H1 (cell line): Measurements from ENCODE around the gene SLC9A3. TPM values are rescaled to one million over a fixed set of nuclear protein-coding genes. Genes with fewer than 3 reads are reported as not detected.

ENCODE experiments used
- CTCF ChIA-PET: fragments of 300-600 bp; sonication (Branson Sonifier 250); formaldehyde crosslinking; loops from one replicate; lab custom pipeline; 2021; ENCODE audit not compliant: partially characterized antibody; lab: Charles Lee
- POLR2A ChIA-PET: fragments of 300-600 bp; sonication (Branson Sonifier 250); formaldehyde crosslinking; loops from one replicate; lab custom pipeline; 2021; ENCODE audit warnings: inconsistent platforms; ENCODE audit not compliant: partially characterized antibody; lab: Charles Lee
- DNase-seq, 2 experiments: peaks; one replicate each; pipeline versions ENCODE4 v3.0.0 to v3.0.0-alpha.2; 2010 to 2022; ENCODE audit warnings: low spot score in 2 of 2, low read depth in 1 of 2, mixed read lengths in 1 of 2
- FAIRE-seq: peaks from 2 replicates; lab custom pipeline; 2011; peaks lifted over from hg19 to GRCh38; lab: Jason Lieb, UNC
- H2AFZ ChIP-seq: 2 replicates; pipeline ENCODE4 v1.8.1; 2012; ENCODE audit warnings: low read length, inconsistent platforms
- H2AK5ac ChIP-seq: 2 replicates; pipeline ENCODE4 v1.6.1; 2013; ENCODE audit warnings: low read depth, low read length
- H2BK120ac ChIP-seq: replicated peaks from 2 replicates; pipeline ENCODE3; 2013; ENCODE audit warnings: low read depth, low read length, inconsistent platforms
- H2BK12ac ChIP-seq: 2 replicates; pipeline ENCODE4 v1.6.1; 2013; ENCODE audit warnings: low read depth, low read length
- H2BK15ac ChIP-seq: 2 replicates; pipeline ENCODE4 v1.6.1; 2013; ENCODE audit warnings: low read length
- H2BK20ac ChIP-seq: 2 replicates; pipeline ENCODE4 v1.6.1; 2013; ENCODE audit warnings: low read length
- H2BK5ac ChIP-seq: 2 replicates; pipeline ENCODE4 v1.6.1; 2013; ENCODE audit warnings: low read depth, low read length
- H3K14ac ChIP-seq: 2 replicates; pipeline ENCODE4 v1.6.1; 2013; ENCODE audit warnings: inconsistent platforms; ENCODE audit not compliant: insufficient read length
- H3K18ac ChIP-seq: 2 replicates; pipeline ENCODE4 v1.6.1; 2013; ENCODE audit warnings: low read length; ENCODE audit errors: extremely low read depth
- H3K23ac ChIP-seq: 2 replicates; pipeline ENCODE4 v1.6.1; 2013; ENCODE audit warnings: inconsistent platforms; ENCODE audit not compliant: insufficient read length
- H3K23me2 ChIP-seq: 2 replicates; pipeline ENCODE4 v1.6.1; 2013; ENCODE audit warnings: low read depth, low read length
- H3K27ac ChIP-seq: 2 replicates; pipeline ENCODE4 v1.6.1; 2011; ENCODE audit warnings: low read depth, low read length, inconsistent platforms
- H3K27me3 ChIP-seq, 4 experiments: replicated peaks in 1 of 4; 1 replicate in 1 of 4; 2 replicates in 3 of 4; pipeline versions ENCODE4 v1.6.1 to v1.8.1; 2011 to 2013; ENCODE audit warnings: low read length in 3 of 4, mild to moderate bottlenecking in 3 of 4, inconsistent platforms in 2 of 4, mixed read lengths in 2 of 4, moderate library complexity in 1 of 4; ENCODE audit not compliant: control insufficient read depth in 3 of 4, insufficient read depth in 3 of 4; ENCODE audit errors: extremely low read depth in 1 of 4
- H3K36me3 ChIP-seq, 4 experiments: 2 replicates each; pipeline versions ENCODE4 v1.6.1 to v1.8.1; 2011 to 2013; ENCODE audit warnings: mild to moderate bottlenecking in 4 of 4, low read length in 3 of 4, moderate library complexity in 2 of 4, control low read depth in 1 of 4, inconsistent platforms in 1 of 4; ENCODE audit not compliant: insufficient read depth in 4 of 4, control insufficient read depth in 2 of 4
- H3K4ac ChIP-seq: replicated peaks from 2 replicates; pipeline ENCODE3; 2013; ENCODE audit warnings: low read length, low read depth, mixed read lengths, inconsistent platforms; ENCODE audit not compliant: insufficient read length
- H3K4me1 ChIP-seq, 4 experiments: replicated peaks in 1 of 4; 1 replicate in 1 of 4; 2 replicates in 3 of 4; pipeline versions ENCODE4 v1.6.1 to v1.8.1; 2011 to 2013; ENCODE audit warnings: low read length in 3 of 4, inconsistent platforms in 2 of 4, mixed read lengths in 1 of 4; ENCODE audit not compliant: insufficient read depth in 4 of 4, control insufficient read depth in 3 of 4
- H3K4me2 ChIP-seq, 2 experiments: 2 replicates each; pipeline versions ENCODE4 v1.6.1 to v1.8.1; 2011 to 2013; ENCODE audit warnings: low read depth in 2 of 2, low read length in 2 of 2, control low read depth in 1 of 2, inconsistent platforms in 1 of 2, mild to moderate bottlenecking in 1 of 2; ENCODE audit not compliant: insufficient read depth in 1 of 2
- H3K4me3 ChIP-seq, 4 experiments: fragments of 200-600, 300-600 bp in 1 of 4; sonication (generic), shearing (Covaris generic), sonication (Bioruptor Twin) in 1 of 4; 2 replicates each; pipeline versions ENCODE4 v1.5.1 to v1.8.1; 2011 to 2016; ENCODE audit warnings: low read length in 4 of 4, low read depth in 3 of 4, control low read depth in 2 of 4, inconsistent platforms in 2 of 4, mild to moderate bottlenecking in 2 of 4, mixed read lengths in 1 of 4, moderate library complexity in 1 of 4; ENCODE audit not compliant: insufficient read depth in 2 of 4; ENCODE audit errors: extremely low read depth in 1 of 4
- H3K56ac ChIP-seq: replicated peaks from 2 replicates; pipeline ENCODE3; 2013; ENCODE audit warnings: low read depth, mild to moderate bottlenecking, mixed read lengths, low read length, inconsistent platforms; ENCODE audit not compliant: insufficient read length
- H3K79me1 ChIP-seq: 2 replicates; pipeline ENCODE4 v1.6.1; 2013; ENCODE audit warnings: low read depth, low read length, control low read depth
- H3K79me2 ChIP-seq, 2 experiments: 2 replicates each; pipeline versions ENCODE4 v1.6.1 to v1.8.1; 2012 to 2013; ENCODE audit warnings: low read length in 2 of 2, mild to moderate bottlenecking in 2 of 2, inconsistent platforms in 1 of 2; ENCODE audit not compliant: insufficient read depth in 2 of 2, control insufficient read depth in 1 of 2
- H3K9ac ChIP-seq, 4 experiments: replicated peaks in 1 of 4; 1 replicate in 1 of 4; 2 replicates in 3 of 4; pipeline versions ENCODE4 v1.6.1 to v1.8.1; 2011 to 2013; ENCODE audit warnings: low read depth in 3 of 4, low read length in 3 of 4, control low read depth in 2 of 4, mild to moderate bottlenecking in 2 of 4, moderate library complexity in 2 of 4, inconsistent platforms in 1 of 4; ENCODE audit errors: extremely low read depth in 1 of 4
- H3K9me3 ChIP-seq, 2 experiments: 2 replicates each; pipeline versions ENCODE4 v1.6.1 to v1.8.1; 2012 to 2013; ENCODE audit warnings: mild to moderate bottlenecking in 2 of 2, moderate library complexity in 2 of 2, control low read depth in 1 of 2, inconsistent platforms in 1 of 2, low read depth in 1 of 2, low read length in 1 of 2, mixed read lengths in 1 of 2; ENCODE audit not compliant: insufficient read depth in 2 of 2
- H4K20me1 ChIP-seq, 2 experiments: replicated peaks in 1 of 2; 2 replicates each; pipeline versions ENCODE3 to v1.8.1; 2011 to 2013; ENCODE audit warnings: inconsistent platforms in 2 of 2, low read length in 2 of 2, mild to moderate bottlenecking in 1 of 2; ENCODE audit not compliant: insufficient read depth in 2 of 2, control insufficient read depth in 1 of 2
- H4K5ac ChIP-seq: 2 replicates; pipeline ENCODE4 v1.6.1; 2013; ENCODE audit warnings: low read length, low read depth, mixed read lengths, inconsistent platforms; ENCODE audit not compliant: insufficient read length
- H4K8ac ChIP-seq: 2 replicates; pipeline ENCODE4 v1.8.0; 2013; ENCODE audit warnings: mild to moderate bottlenecking, moderate library complexity, low read length, inconsistent platforms; ENCODE audit not compliant: insufficient read depth; ENCODE audit errors: extremely low read depth
- H4K91ac ChIP-seq: replicated peaks from 2 replicates; pipeline ENCODE3; 2013; ENCODE audit warnings: low read length, mixed read lengths, inconsistent platforms; ENCODE audit not compliant: insufficient read length
- BCL11A ChIP-seq, 2 experiments: IDR thresholded peaks; one replicate each; pipeline ENCODE4 v1.6.1; 2011; ENCODE audit warnings: low read depth in 2 of 2, low read length in 2 of 2, mild to moderate bottlenecking in 2 of 2
- CBX8 ChIP-seq: fragments of 300-800, 300-1000 bp; sonication (generic); IDR thresholded peaks from 2 replicates; pipeline ENCODE4 v1.7.1; 2016; ENCODE audit warnings: low read depth, low read length, borderline replicate concordance
- EP300 ChIP-seq, 2 experiments: IDR thresholded peaks; 1 replicate in 1 of 2; 2 replicates in 1 of 2; pipeline ENCODE4 v1.6.1; 2011 to 2012; ENCODE audit warnings: low read depth in 2 of 2, low read length in 2 of 2, mild to moderate bottlenecking in 2 of 2, borderline replicate concordance in 1 of 2, inconsistent platforms in 1 of 2, moderate library complexity in 1 of 2
- HDAC6 ChIP-seq: IDR thresholded peaks from one replicate; pipeline ENCODE4 v1.7.1; 2012; ENCODE audit warnings: low read depth, mild to moderate bottlenecking, inconsistent platforms, low read length, moderate library complexity
- JUND ChIP-seq: IDR thresholded peaks from 2 replicates; pipeline ENCODE4 v1.6.1; 2011; ENCODE audit warnings: mild to moderate bottlenecking, improper control_type of control experiment, low read length
- POLR2A ChIP-seq, 2 experiments: IDR thresholded peaks; 1 replicate in 1 of 2; 2 replicates in 1 of 2; pipeline ENCODE4 v1.6.1; 2011; ENCODE audit warnings: low read depth in 2 of 2, low read length in 2 of 2, mild to moderate bottlenecking in 2 of 2; ENCODE audit errors: control extremely low read depth in 1 of 2
- SIN3A ChIP-seq, 2 experiments: IDR thresholded peaks in 1 of 2; conservative IDR thresholded peaks in 1 of 2; 2 replicates each; pipeline ENCODE4 v1.6.1; 2011 to 2012; ENCODE audit warnings: low read length in 2 of 2, improper control_type of control experiment in 1 of 2, low read depth in 1 of 2, mild to moderate bottlenecking in 1 of 2
- SRF ChIP-seq: IDR thresholded peaks from 2 replicates; pipeline ENCODE4 v1.6.1; 2011; ENCODE audit warnings: mild to moderate bottlenecking, low read depth, low read length, moderate library complexity
- TAF7 ChIP-seq: optimal IDR thresholded peaks from 2 replicates; pipeline ENCODE3; 2011; ENCODE audit warnings: low read depth, mild to moderate bottlenecking, inconsistent platforms, low read length, moderate library complexity, borderline replicate concordance
- TBP ChIP-seq: IDR thresholded peaks from 2 replicates; pipeline ENCODE4 v1.6.1; 2011; ENCODE audit warnings: low read depth, low read length, improper control_type of control experiment
- TEAD4 ChIP-seq: IDR thresholded peaks from 2 replicates; pipeline ENCODE4 v1.6.1; 2012; ENCODE audit warnings: low read depth, low read length, inconsistent platforms, mixed read lengths
- USF2 ChIP-seq: IDR thresholded peaks from 2 replicates; pipeline ENCODE4 v1.6.1; 2011; ENCODE audit warnings: low read length, improper control_type of control experiment
- WGBS, 2 experiments: shearing (Covaris generic) in 1 of 2; methylation state at CpG; one replicate each; pipeline versions ENCODE4 v1.1.6 to v1.1.7; 2013 to 2015; ENCODE audit warnings: low lambda C conversion rate in 2 of 2, mixed read lengths in 2 of 2, inconsistent platforms in 1 of 2, low coverage in 1 of 2, missing lambda C conversion rate in 1 of 2; ENCODE audit not compliant: insufficient replicate concordance in 2 of 2, insufficient coverage in 1 of 2, insufficient read length in 1 of 2; ENCODE audit errors: extremely low coverage in 1 of 2, missing lambda C conversion rate in 1 of 2; 5-methylcytosine and 5-hydroxymethylcytosine counted together
- polyA plus RNA-seq, 7 experiments: library from polyadenylated mRNA; depleted of rRNA in 3 of 7; stranded (reverse) in 5 of 7; unstranded in 2 of 7; fragments of >200 nt in 5 of 7; fragments of 200-250 nt in 2 of 7; gene quantifications; 1 replicate in 5 of 7; 2 replicates in 1 of 7; 4 replicates in 1 of 7; pipeline versions ENCODE4 v1.2.1 to v1.2.3, GENCODE V29; 2011 to 2013; ENCODE audit warnings: missing spikeins in 2 of 7, mixed read lengths in 2 of 7
- total RNA-seq: library from RNA; stranded (reverse); fragmentation: NEBNext Ultra II Directional; extraction: Animal tissue kit (Norgen Biotek cat#: 25700); gene quantifications from 2 replicates; pipeline ENCODE4 v1.2.1, GENCODE V29; 2021
- TF ChIP-seq, protein P1 (sequence below): IDR thresholded peaks from 2 replicates; pipeline ENCODE4 v1.6.1; 2011; ENCODE audit warnings: low read depth, mild to moderate bottlenecking, low read length; ENCODE audit not compliant: insufficient read depth

The SLC9A3 gene
- total and polyA plus RNA-seq, 2 of the 8 experiments (the other 6 are each of a cell fraction or from before 2014, with no cell fraction given): 0.95 to 1.0 TPM

DNA sequence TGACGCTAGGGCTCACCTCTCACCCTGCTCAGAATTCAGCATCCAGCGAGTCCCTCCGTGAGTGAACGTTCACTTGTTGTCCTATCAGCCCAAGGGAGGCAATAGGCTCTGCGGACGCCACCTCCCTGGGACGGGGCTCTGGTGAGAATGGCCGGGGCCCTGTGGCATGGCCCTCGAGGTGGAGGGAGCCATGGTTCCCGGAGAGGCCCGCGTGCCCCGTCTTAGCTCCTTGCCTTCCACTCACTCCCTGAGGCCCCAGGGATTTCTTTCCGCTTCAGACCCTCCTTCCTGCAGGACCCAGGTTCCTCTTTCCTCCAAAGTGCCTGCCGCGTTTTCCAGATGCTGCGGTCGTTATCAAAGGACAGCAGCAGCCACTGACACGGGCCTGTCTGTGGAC is 59.8 kb downstream of the SLC9A3 start:
- H2BK15ac ChIP-seq: no peak overlapping the region
- H2BK20ac ChIP-seq: no peak overlapping the region
- H3K14ac ChIP-seq: no peak overlapping the region
- no peak overlapping the region for H4K5ac ChIP-seq
- H4K20me1 ChIP-seq: peaks cover 2 to 3% of the 10 kb centered on the region in 2 experiments
- no peak overlapping the region for H2AK5ac ChIP-seq
- no peak overlapping the region for H3K9ac ChIP-seq
- H4K8ac ChIP-seq: no peak overlapping the region
- no peak overlapping the region for H2BK120ac ChIP-seq
- H3K4me2 ChIP-seq: no peak overlapping the region
- ChIA-PET POLR2A (interaction anchor here (1.4 kb wide), 1 partner anchor 11 kb away, joined by 4 read pairs; no protein-coding TSS in a partner anchor), CTCF (interaction anchor here (4.0 kb wide), 1 partner anchor 18 kb away, joined by 14 read pairs; no protein-coding TSS in a partner anchor)
- no peaks in the 10 kb centered on the region for H3K79me1 ChIP-seq
- no peak for FAIRE-seq
- H2BK12ac ChIP-seq: no peak overlapping the region
- H3K36me3 ChIP-seq: peaks cover 0 to 11% (median 3%) of the 10 kb centered on the region in 4 experiments; a peak in 4 of 8 replicates
- H3K23me2 ChIP-seq: no peaks in the 10 kb centered on the region
- H3K27ac ChIP-seq: no peak overlapping the region
- no peak overlapping the region for H3K23ac ChIP-seq
- H3K18ac ChIP-seq: no peak overlapping the region
- H2BK5ac ChIP-seq: no peak overlapping the region
- H3K4ac ChIP-seq: no peak overlapping the region
- 96% methylated on average over 19 of the region's 19 CpGs; no CpG with 5 or more reads in 1 of the 2 experiments for WGBS, 2 experiments
- no peaks in the 10 kb centered on the region for H3K27me3 ChIP-seq
- H3K4me1 ChIP-seq: no peaks in the 10 kb centered on the region
- no peak overlapping the region for H3K4me3 ChIP-seq
- no peak overlapping the region for H2AFZ ChIP-seq
- H3K9me3 ChIP-seq: no peaks in the 10 kb centered on the region
- no peak for DNase-seq
- H3K79me2 ChIP-seq: no peaks in the 10 kb centered on the region
- H4K91ac ChIP-seq: no peak overlapping the region
- H3K56ac ChIP-seq: no peak overlapping the region
- TF ChIP-seq POLR2A (IDR thresholded peaks at IDR 0.05; ENCODE audit: control extremely low read depth in 1 of 2, low read depth in 2 of 2, low read length in 2 of 2): no peak
- TF ChIP-seq HDAC6: no peak
- no peak for TF ChIP-seq JUND
- TF ChIP-seq CBX8: no peak
- TF ChIP-seq SIN3A (conservative IDR thresholded peaks at IDR 0.05 in 1 of 2, IDR thresholded peaks at IDR 0.05 in 1 of 2; ENCODE audit: low read depth in 1 of 2, low read length in 2 of 2): no peak
- TF ChIP-seq EP300 (IDR thresholded peaks at IDR 0.05; ENCODE audit: borderline replicate concordance in 1 of 2, low read depth in 2 of 2, low read length in 2 of 2): no peak
- no peak for TF ChIP-seq TBP
- no peak for TF ChIP-seq TAF7
- no peak for TF ChIP-seq BCL11A (IDR thresholded peaks at IDR 0.05; ENCODE audit: low read depth in 2 of 2, low read length in 2 of 2)
- TF ChIP-seq USF2: no peak
- TF ChIP-seq, protein P1, sequence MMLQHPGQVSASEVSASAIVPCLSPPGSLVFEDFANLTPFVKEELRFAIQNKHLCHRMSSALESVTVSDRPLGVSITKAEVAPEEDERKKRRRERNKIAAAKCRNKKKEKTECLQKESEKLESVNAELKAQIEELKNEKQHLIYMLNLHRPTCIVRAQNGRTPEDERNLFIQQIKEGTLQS: no peak
- TF ChIP-seq SRF: no peak
- TF ChIP-seq TEAD4: no peak
